DOHH2 (cell line): ENCODE data around the gene RAB29.

ENCODE experiments used
- H3F3A ChIP-seq: fragments of 200-600 bp; sonication (generic), shearing (Covaris generic); 2 replicates; pipeline ENCODE4 v1.6.0; 2016; ENCODE audit warnings: antibody characterized with exemption, mild to moderate bottlenecking; ENCODE audit not compliant: control insufficient read depth, insufficient read depth
- H3K27ac ChIP-seq: fragments of 200-600 bp; sonication (generic); 2 replicates; pipeline ENCODE4 v1.5.1; 2014; ENCODE audit warnings: low read depth, mild to moderate bottlenecking, low read length, moderate library complexity
- H3K27me3 ChIP-seq: fragments of 200-600 bp; sonication (generic); 2 replicates; pipeline ENCODE4 v1.6.1; 2014; ENCODE audit warnings: mild to moderate bottlenecking, low read length, mixed read lengths; ENCODE audit not compliant: control insufficient read depth
- H3K36me3 ChIP-seq: fragments of 200-600 bp; sonication (generic); 2 replicates; pipeline ENCODE4 v1.6.1; 2014; ENCODE audit warnings: mild to moderate bottlenecking, low read length, moderate library complexity, mixed read lengths; ENCODE audit not compliant: control insufficient read depth
- H3K4me1 ChIP-seq: fragments of 200-600 bp; sonication (generic); 2 replicates; pipeline ENCODE4 v1.6.1; 2014; ENCODE audit warnings: mild to moderate bottlenecking, low read length, mixed read lengths; ENCODE audit not compliant: control insufficient read depth
- H3K4me2 ChIP-seq: fragments of 200-600 bp; sonication (generic); 2 replicates; pipeline ENCODE4 v1.6.0; 2014; ENCODE audit warnings: mild to moderate bottlenecking, low read length, moderate library complexity
- H3K4me3 ChIP-seq: fragments of 200-600 bp; sonication (generic); 2 replicates; pipeline ENCODE4 v1.5.1; 2014; ENCODE audit warnings: mild to moderate bottlenecking, low read length, mixed read lengths
- H3K79me2 ChIP-seq: fragments of 200-600 bp; sonication (generic); 2 replicates; pipeline ENCODE4 v1.6.1; 2014; ENCODE audit warnings: mild to moderate bottlenecking, low read length, mixed read lengths; ENCODE audit not compliant: control insufficient read depth
- H3K9me2 ChIP-seq: fragments of 200-600 bp; sonication (generic); replicated peaks from 2 replicates; pipeline ENCODE4 v1.6.1; 2014; ENCODE audit warnings: mild to moderate bottlenecking, low read length, mixed read lengths; ENCODE audit not compliant: control insufficient read depth
- H3K9me3 ChIP-seq: fragments of 200-600 bp; sonication (generic); 2 replicates; pipeline ENCODE4 v1.6.1; 2014; ENCODE audit warnings: antibody characterized with exemption, low read length, mixed read lengths; ENCODE audit not compliant: control insufficient read depth, insufficient read depth
- H4K20me1 ChIP-seq: fragments of 200-600 bp; sonication (generic); 2 replicates; pipeline ENCODE4 v1.6.0; 2014; ENCODE audit warnings: low read depth, mild to moderate bottlenecking, antibody characterized with exemption, low read length, moderate library complexity; ENCODE audit not compliant: control insufficient read depth, insufficient read depth
- EZH2phosphoT487 ChIP-seq: fragments of 200-600 bp; sonication (generic); IDR thresholded peaks from 2 replicates; pipeline ENCODE4 v1.6.1; 2017; ENCODE audit warnings: borderline replicate concordance, mild to moderate bottlenecking, antibody characterized with exemption, low read length, moderate library complexity, mixed read lengths
- TF ChIP-seq, protein P1 (sequence below): fragments of 200-600 bp; sonication (generic); IDR thresholded peaks from one replicate; pipeline ENCODE4 v1.5.1; 2014; ENCODE audit warnings: antibody characterized with exemption, mild to moderate bottlenecking, low read depth, low read length; ENCODE audit not compliant: poor library complexity, severe bottlenecking

The RAB29 gene

DNA sequence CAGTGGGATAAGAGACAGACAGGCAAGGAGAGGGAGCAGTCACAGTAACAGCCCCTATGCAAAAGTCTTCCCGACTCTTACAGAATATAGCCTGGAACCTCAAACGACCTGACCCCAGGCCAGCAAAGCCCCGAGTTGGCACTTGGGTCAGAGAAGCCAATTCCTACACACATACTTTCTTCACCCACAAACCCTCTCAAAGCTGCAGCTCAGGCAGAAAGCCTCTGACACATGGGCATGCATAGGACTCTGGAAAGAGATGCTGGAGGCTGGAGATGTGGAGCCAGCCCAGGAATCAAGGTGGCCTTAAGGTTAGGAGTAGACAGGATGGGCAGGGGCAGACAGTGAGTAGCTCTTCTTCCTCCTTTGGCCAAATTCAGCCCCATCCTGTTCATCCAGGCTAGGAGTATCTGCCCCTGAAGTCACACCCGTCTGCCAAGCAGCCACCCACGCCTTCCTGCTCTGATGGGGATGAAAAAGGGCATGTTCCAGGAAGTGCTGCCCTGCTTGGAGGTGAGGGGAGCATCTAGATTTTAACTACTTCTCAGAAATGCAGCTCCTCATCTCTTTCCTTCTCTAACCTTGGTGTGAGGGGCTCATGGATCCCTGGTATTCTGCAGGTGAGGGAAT, 29.9 kb upstream of the RAB29 start:
- H3K9me3 ChIP-seq: no peaks in the 10 kb centered on the region
- H3F3A ChIP-seq: no peaks in the 10 kb centered on the region; the same call in 1 of the 2 replicates
- H3K4me2 ChIP-seq: peak overlapping the region; percentile 12
- no peak overlapping the region for H3K27ac ChIP-seq
- H4K20me1 ChIP-seq: peaks cover 10% of the 10 kb centered on the region
- no peaks in the 10 kb centered on the region for H3K9me2 ChIP-seq
- no peak overlapping the region for H3K4me3 ChIP-seq
- H3K4me1 ChIP-seq: peaks cover 33% of the 10 kb centered on the region
- H3K79me2 ChIP-seq: peaks cover 71% of the 10 kb centered on the region
- no peaks in the 10 kb centered on the region for H3K27me3 ChIP-seq
- TF ChIP-seq, protein P1, sequence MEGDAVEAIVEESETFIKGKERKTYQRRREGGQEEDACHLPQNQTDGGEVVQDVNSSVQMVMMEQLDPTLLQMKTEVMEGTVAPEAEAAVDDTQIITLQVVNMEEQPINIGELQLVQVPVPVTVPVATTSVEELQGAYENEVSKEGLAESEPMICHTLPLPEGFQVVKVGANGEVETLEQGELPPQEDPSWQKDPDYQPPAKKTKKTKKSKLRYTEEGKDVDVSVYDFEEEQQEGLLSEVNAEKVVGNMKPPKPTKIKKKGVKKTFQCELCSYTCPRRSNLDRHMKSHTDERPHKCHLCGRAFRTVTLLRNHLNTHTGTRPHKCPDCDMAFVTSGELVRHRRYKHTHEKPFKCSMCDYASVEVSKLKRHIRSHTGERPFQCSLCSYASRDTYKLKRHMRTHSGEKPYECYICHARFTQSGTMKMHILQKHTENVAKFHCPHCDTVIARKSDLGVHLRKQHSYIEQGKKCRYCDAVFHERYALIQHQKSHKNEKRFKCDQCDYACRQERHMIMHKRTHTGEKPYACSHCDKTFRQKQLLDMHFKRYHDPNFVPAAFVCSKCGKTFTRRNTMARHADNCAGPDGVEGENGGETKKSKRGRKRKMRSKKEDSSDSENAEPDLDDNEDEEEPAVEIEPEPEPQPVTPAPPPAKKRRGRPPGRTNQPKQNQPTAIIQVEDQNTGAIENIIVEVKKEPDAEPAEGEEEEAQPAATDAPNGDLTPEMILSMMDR: no peak
- TF ChIP-seq EZH2phosphoT487: no peak
- H3K36me3 ChIP-seq: peaks cover 51% of the 10 kb centered on the region

DNA sequence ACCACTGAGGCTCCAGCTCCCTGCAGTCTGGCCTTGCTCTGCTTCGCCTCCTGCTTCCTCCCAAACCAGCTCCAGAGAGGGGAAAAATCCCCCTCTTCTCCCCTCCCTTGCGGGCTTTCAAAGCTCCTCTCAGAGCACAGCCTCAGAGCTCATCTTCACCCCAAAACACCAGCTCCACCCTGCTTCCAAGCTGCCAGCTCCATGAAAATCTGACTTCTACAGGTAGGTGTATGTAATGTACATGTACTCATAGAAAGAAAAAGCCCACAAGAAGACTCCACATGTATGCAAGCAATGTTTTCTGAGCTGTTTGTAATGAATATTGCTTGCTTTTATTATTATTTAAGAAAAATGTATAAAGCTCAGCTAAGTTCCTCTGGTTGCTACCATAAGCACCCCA, 29.3 kb upstream of the RAB29 start:
- Histone ChIP-seq H3K4me3 (no peak overlapping the region), H3K36me3 (peaks cover 51% of the 10 kb centered on the region), H3K9me2 (no peaks in the 10 kb centered on the region), H3K27ac (no peak overlapping the region), H3K27me3 (no peaks in the 10 kb centered on the region), H4K20me1 (peaks cover 5% of the 10 kb centered on the region), H3K79me2 (peaks cover 65% of the 10 kb centered on the region), H3K9me3 (no peaks in the 10 kb centered on the region), H3K4me1 (peaks cover 27% of the 10 kb centered on the region), H3K4me2 (no peak overlapping the region), H3F3A (no peaks in the 10 kb centered on the region; the same call in 1 of the 2 replicates)
- TF ChIP-seq EZH2phosphoT487: no peak
- TF ChIP-seq, protein P1: no peak

DNA sequence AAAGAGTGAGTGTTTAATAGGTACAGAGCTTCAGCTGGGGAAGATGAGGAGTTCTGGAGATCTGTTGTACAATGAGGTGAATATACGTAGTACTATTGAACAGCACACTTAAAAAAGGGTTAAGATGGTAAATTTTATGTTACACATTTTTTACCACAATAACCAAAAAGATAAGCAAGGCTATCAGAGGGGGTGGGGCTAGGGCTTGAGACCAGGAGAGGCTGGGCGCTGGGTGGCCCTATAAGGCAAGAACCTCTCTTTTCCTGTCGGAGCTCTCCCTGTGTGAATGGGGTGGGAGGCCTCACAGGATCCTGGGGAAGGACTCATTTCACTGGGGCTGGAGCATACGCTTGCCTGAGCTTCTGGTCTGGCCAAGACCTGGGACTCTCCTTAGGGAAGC, 28.7 kb upstream of the RAB29 start:
- peaks cover 21% of the 10 kb centered on the region for H3K4me1 ChIP-seq
- no peaks in the 10 kb centered on the region for H3K9me3 ChIP-seq
- H3F3A ChIP-seq: no peaks in the 10 kb centered on the region; the same call in 1 of the 2 replicates
- H3K9me2 ChIP-seq: no peaks in the 10 kb centered on the region
- TF ChIP-seq, protein P1: no peak
- no peak for TF ChIP-seq EZH2phosphoT487
- H3K4me2 ChIP-seq: no peak overlapping the region
- H3K4me3 ChIP-seq: no peak overlapping the region
- peaks cover 51% of the 10 kb centered on the region for H3K36me3 ChIP-seq
- H3K27ac ChIP-seq: no peak overlapping the region
- no peaks in the 10 kb centered on the region; the same call in 1 of the 2 replicates for H4K20me1 ChIP-seq
- H3K79me2 ChIP-seq: peaks cover 59% of the 10 kb centered on the region
- no peaks in the 10 kb centered on the region for H3K27me3 ChIP-seq
